ENCODE data around the gene MTOR.

The MTOR gene

DNA sequence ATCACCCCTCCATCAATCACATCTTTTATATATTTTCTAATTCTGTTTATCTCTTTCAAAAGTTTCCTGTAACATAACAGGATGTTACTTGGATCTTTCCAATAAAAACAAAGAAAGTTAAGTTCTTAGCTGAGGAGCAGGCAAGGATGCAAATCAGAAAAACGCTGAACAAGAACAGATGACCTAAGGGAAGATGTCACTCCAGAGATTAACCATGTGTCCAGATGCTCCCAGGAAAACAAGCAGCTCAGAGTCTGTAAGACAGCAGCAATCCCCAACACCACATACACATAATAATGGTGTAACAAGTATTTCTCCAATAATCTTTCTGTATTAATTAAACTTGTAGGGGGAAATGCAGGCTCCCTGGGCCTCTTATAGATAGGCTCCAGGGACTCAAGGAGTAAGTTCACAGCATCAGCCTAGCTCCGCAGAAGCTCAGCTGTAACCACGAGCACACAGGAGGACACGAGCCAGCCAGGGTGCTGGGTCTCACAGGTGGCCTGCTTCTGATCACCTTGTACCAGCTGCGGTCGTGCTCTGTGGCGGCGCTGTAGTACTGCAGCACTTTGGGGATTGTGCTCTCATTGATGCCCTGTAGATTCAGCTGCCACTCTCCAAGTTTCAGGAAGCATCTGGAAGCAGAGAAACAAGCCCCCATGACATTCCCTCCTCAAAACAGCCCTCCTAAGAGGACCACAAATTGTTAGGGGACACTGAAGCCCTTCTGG is 129.6 kb downstream of the MTOR start:
- no peak for TF ChIP-seq REST (IDR thresholded peaks at IDR 0.05; ENCODE audit: insufficient read depth in 1 of 2, low read depth in 2 of 2, low read length in 2 of 2)
- no peak for TF ChIP-seq SIN3A (IDR thresholded peaks at IDR 0.05; ENCODE audit: borderline replicate concordance, insufficient read depth, low read length)
- no peak for TF ChIP-seq POLR2AphosphoS5 (IDR thresholded peaks at IDR 0.05; ENCODE audit: low read depth, low read length)
- no peak for TF ChIP-seq TAF1 (IDR thresholded peaks at IDR 0.05; ENCODE audit: borderline replicate concordance, insufficient read depth, low read length)
- no peak for TF ChIP-seq FOXP2 (optimal IDR thresholded peaks at IDR 0.05; ENCODE audit: borderline replicate concordance, extremely low read depth, extremely low read length, insufficient read depth)

GRCh38 chr1:11131816-11132215 is 130.5 kb downstream of the MTOR start:
- no peak for TF ChIP-seq FOXP2 (optimal IDR thresholded peaks at IDR 0.05; ENCODE audit: borderline replicate concordance, extremely low read depth, extremely low read length, insufficient read depth)

GRCh38 chr1:11130406-11130805 is 131.9 kb downstream of the MTOR start:
- no peak for TF ChIP-seq REST (IDR thresholded peaks at IDR 0.05; ENCODE audit: insufficient read depth in 1 of 2, low read depth in 2 of 2, low read length in 2 of 2)
- no peak for TF ChIP-seq POLR2AphosphoS5 (IDR thresholded peaks at IDR 0.05; ENCODE audit: low read depth, low read length)
- no peak for TF ChIP-seq FOXP2 (optimal IDR thresholded peaks at IDR 0.05; ENCODE audit: borderline replicate concordance, extremely low read depth, extremely low read length, insufficient read depth)
- no peak for TF ChIP-seq TAF1 (IDR thresholded peaks at IDR 0.05; ENCODE audit: borderline replicate concordance, insufficient read depth, low read length)
- no peak for TF ChIP-seq SIN3A (IDR thresholded peaks at IDR 0.05; ENCODE audit: borderline replicate concordance, insufficient read depth, low read length)

DNA sequence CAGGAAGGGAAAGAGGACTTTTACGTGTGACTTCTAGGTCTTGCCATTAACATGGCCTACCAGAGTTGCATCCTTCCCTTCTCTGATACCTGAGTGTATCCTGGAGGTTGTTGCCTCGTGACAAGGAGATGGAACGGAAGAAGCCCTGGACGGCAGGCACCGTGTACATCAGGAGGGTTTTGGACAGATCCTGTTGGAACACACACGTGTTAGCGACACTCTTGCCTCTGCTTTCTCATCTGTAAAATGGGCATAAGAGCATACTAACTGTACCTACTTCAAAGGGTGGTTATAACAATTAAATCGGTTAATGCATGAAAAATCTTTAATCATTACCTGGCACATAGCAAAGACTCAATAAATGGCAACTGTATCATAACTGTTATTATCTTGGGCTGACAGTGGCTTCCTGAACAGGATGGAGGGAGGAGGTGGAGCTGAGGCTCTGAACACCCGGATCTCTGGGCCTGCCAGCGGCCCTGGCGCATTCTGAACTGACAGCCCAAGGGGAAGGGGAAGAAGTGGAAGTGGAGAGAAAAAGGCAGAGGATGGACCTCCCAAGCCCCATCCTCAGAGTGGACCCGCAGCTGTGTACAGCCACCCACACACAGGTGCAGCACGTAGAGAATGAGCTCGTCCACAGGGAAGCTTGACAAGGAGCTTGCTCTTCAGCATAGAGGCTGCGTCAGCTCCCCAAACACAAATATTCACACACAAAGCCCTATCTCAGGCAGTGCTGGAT is 132.5 kb downstream of the MTOR start:
- TF ChIP-seq TAF1 (IDR thresholded peaks at IDR 0.05; ENCODE audit: borderline replicate concordance, insufficient read depth, low read length) (no peak), SIN3A (IDR thresholded peaks at IDR 0.05; ENCODE audit: borderline replicate concordance, insufficient read depth, low read length) (no peak), FOXP2 (optimal IDR thresholded peaks at IDR 0.05; ENCODE audit: borderline replicate concordance, extremely low read depth, extremely low read length, insufficient read depth) (no peak), REST (IDR thresholded peaks at IDR 0.05; ENCODE audit: insufficient read depth in 1 of 2, low read depth in 2 of 2, low read length in 2 of 2) (no peak), POLR2AphosphoS5 (IDR thresholded peaks at IDR 0.05; ENCODE audit: low read depth, low read length) (no peak)

DNA sequence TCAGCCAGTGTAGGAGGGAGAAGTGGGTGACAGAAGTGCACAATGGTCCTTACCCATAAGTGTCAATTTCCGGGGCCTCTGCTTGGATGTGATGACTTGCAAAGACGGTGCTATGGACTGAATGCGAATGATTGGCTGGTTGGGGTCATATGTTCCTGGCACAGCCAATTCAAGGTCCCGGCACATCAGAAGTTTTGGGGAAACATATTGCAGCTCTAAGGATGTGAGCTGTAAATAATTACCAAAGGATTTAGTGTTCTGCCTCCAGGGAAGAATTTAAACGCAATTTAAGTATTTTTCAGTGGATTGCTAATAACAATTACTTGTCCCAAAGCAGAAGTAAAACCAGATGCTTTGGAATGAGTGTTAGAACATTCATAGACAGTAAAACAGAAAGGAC is 135.8 kb downstream of the MTOR start:
- TF ChIP-seq POLR2AphosphoS5 (IDR thresholded peaks at IDR 0.05; ENCODE audit: low read depth, low read length) (no peak), TAF1 (IDR thresholded peaks at IDR 0.05; ENCODE audit: borderline replicate concordance, insufficient read depth, low read length) (no peak), FOXP2 (optimal IDR thresholded peaks at IDR 0.05; ENCODE audit: borderline replicate concordance, extremely low read depth, extremely low read length, insufficient read depth) (no peak), REST (IDR thresholded peaks at IDR 0.05; ENCODE audit: insufficient read depth in 1 of 2, low read depth in 2 of 2, low read length in 2 of 2) (no peak), SIN3A (IDR thresholded peaks at IDR 0.05; ENCODE audit: borderline replicate concordance, insufficient read depth, low read length) (no peak)

Measured in PFSK-1 (cell line).